H9 (cell line): ENCODE data around the gene MIEF1. TPM values are rescaled to one million over a fixed set of nuclear protein-coding genes. Genes with fewer than 3 reads are reported as not detected.

Experiments
- DNase-seq: peaks from one replicate; pipeline ENCODE4 v3.0.0-alpha.2; 2017
- H2AFZ ChIP-seq: one replicate; pipeline ENCODE4 v1.6.1; 2013; ENCODE audit warnings: mild to moderate bottlenecking, low read length, control low read depth, moderate library complexity
- H2AK5ac ChIP-seq: 2 replicates; pipeline ENCODE4 v1.6.1; 2013; ENCODE audit warnings: low read length, control low read depth, mixed read lengths; ENCODE audit not compliant: insufficient read length
- H2BK120ac ChIP-seq: one replicate; pipeline ENCODE4 v1.6.1; 2013; ENCODE audit warnings: low read depth, mild to moderate bottlenecking, low read length, control low read depth, inconsistent platforms; ENCODE audit not compliant: poor library complexity, severe bottlenecking
- H2BK12ac ChIP-seq: 2 replicates; pipeline ENCODE4 v1.6.1; 2013; ENCODE audit warnings: low read length, control low read depth, mixed read lengths, low read depth; ENCODE audit not compliant: insufficient read length
- H2BK15ac ChIP-seq: 2 replicates; pipeline ENCODE4 v1.6.1; 2013; ENCODE audit warnings: low read depth, low read length, control low read depth
- H2BK20ac ChIP-seq: one replicate; pipeline ENCODE4 v1.6.1; 2013; ENCODE audit warnings: low read depth, mild to moderate bottlenecking, low read length, control low read depth, inconsistent platforms; ENCODE audit not compliant: poor library complexity, severe bottlenecking
- H2BK5ac ChIP-seq: 2 replicates; pipeline ENCODE4 v1.6.1; 2013; ENCODE audit warnings: low read length, control low read depth, mixed read lengths; ENCODE audit not compliant: insufficient read length
- H3K14ac ChIP-seq: 2 replicates; pipeline ENCODE4 v1.6.1; 2013; ENCODE audit warnings: low read length, control low read depth; ENCODE audit not compliant: insufficient read depth
- H3K18ac ChIP-seq: 2 replicates; pipeline ENCODE4 v1.6.1; 2013; ENCODE audit warnings: low read depth, mild to moderate bottlenecking, mixed read lengths, low read length, control low read depth; ENCODE audit not compliant: insufficient read length
- H3K23ac ChIP-seq: 2 replicates; pipeline ENCODE4 v1.6.1; 2013; ENCODE audit warnings: low read length, control low read depth, mixed read lengths, low read depth; ENCODE audit not compliant: insufficient read length
- H3K23me2 ChIP-seq: 2 replicates; pipeline ENCODE4 v1.6.1; 2013; ENCODE audit warnings: low read depth, mild to moderate bottlenecking, mixed read lengths, low read length, control low read depth; ENCODE audit not compliant: insufficient read length, poor library complexity, severe bottlenecking
- H3K27ac ChIP-seq: 2 replicates; pipeline ENCODE4 v1.5.1; 2013; ENCODE audit warnings: low read length, control low read depth, mixed read lengths, low read depth; ENCODE audit not compliant: insufficient read length
- H3K27me3 ChIP-seq: 2 replicates; pipeline ENCODE4 v1.6.1; 2013; ENCODE audit warnings: low read length, control low read depth, inconsistent platforms; ENCODE audit not compliant: insufficient read depth
- H3K4ac ChIP-seq: 2 replicates; pipeline ENCODE4 v1.6.1; 2013; ENCODE audit warnings: low read depth, mild to moderate bottlenecking, control low read depth, inconsistent platforms, low read length, moderate library complexity
- H3K4me1 ChIP-seq: 2 replicates; pipeline ENCODE4 v1.6.1; 2013; ENCODE audit warnings: low read length, control low read depth, inconsistent platforms; ENCODE audit not compliant: insufficient read depth
- H3K4me2 ChIP-seq: 2 replicates; pipeline ENCODE4 v1.6.1; 2013; ENCODE audit warnings: low read length, control low read depth, mixed read lengths; ENCODE audit not compliant: insufficient read length, insufficient read depth
- H3K56ac ChIP-seq: 2 replicates; pipeline ENCODE4 v1.6.1; 2013; ENCODE audit warnings: low read depth, mild to moderate bottlenecking, mixed read lengths, low read length, control low read depth; ENCODE audit not compliant: insufficient read length
- H3K79me1 ChIP-seq: 2 replicates; pipeline ENCODE4 v1.6.1; 2013; ENCODE audit warnings: low read depth, mild to moderate bottlenecking, moderate library complexity, low read length, control low read depth, inconsistent platforms; ENCODE audit not compliant: insufficient read depth, poor library complexity, severe bottlenecking
- H3K79me2 ChIP-seq: 2 replicates; pipeline ENCODE4 v1.6.1; 2013; ENCODE audit warnings: low read length, control low read depth, inconsistent platforms; ENCODE audit not compliant: insufficient read depth
- H3K9ac ChIP-seq: 2 replicates; pipeline ENCODE4 v1.6.1; 2013; ENCODE audit warnings: low read length, control low read depth, mixed read lengths; ENCODE audit not compliant: insufficient read length; ENCODE audit errors: extremely low read depth
- H3K9me3 ChIP-seq: one replicate; pipeline ENCODE4 v1.6.1; 2013; ENCODE audit warnings: low read depth, low read length, inconsistent platforms; ENCODE audit not compliant: control insufficient read depth
- H3T11ph ChIP-seq: one replicate; pipeline ENCODE4 v1.6.1; 2013; ENCODE audit warnings: mild to moderate bottlenecking, low read length, control low read depth, inconsistent platforms
- H4K20me1 ChIP-seq: one replicate; pipeline ENCODE4 v1.6.1; 2013; ENCODE audit not compliant: control insufficient read depth, insufficient read length, insufficient read depth
- H4K5ac ChIP-seq: 2 replicates; pipeline ENCODE4 v1.6.1; 2013; ENCODE audit warnings: low read depth, mild to moderate bottlenecking, mixed read lengths, low read length, control low read depth; ENCODE audit not compliant: insufficient read length
- H4K8ac ChIP-seq: replicated peaks from 2 replicates; pipeline ENCODE4 v1.6.1; 2013; ENCODE audit warnings: low read length, control low read depth, mixed read lengths, low read depth; ENCODE audit not compliant: insufficient read length
- H4K91ac ChIP-seq: 2 replicates; pipeline ENCODE4 v1.6.1; 2013; ENCODE audit warnings: low read depth, mild to moderate bottlenecking, moderate library complexity, mixed read lengths, low read length, control low read depth; ENCODE audit not compliant: insufficient read length
- H3K27ac Mint-ChIP-seq, 3 experiments: 2 replicates in 2 of 3; 3 replicates in 1 of 3; pipeline ENCODE4 v1.8.0; 2020 to 2021; ENCODE audit warnings: mixed read lengths in 3 of 3, mild to moderate bottlenecking in 1 of 3, moderate library complexity in 1 of 3
- H3K27me3 Mint-ChIP-seq: 2 replicates; pipeline ENCODE4 v1.8.0; 2021; ENCODE audit warnings: low read depth, mild to moderate bottlenecking, moderate library complexity, mixed read lengths
- H3K36me3 Mint-ChIP-seq, 3 experiments: 2 replicates in 2 of 3; 3 replicates in 1 of 3; pipeline ENCODE4 v1.8.0; 2020 to 2021; ENCODE audit warnings: low read depth in 3 of 3, mixed read lengths in 3 of 3; ENCODE audit not compliant: insufficient read depth in 1 of 3
- H3K4me1 Mint-ChIP-seq, 2 experiments: 2 replicates each; pipeline ENCODE4 v1.8.0; 2020; ENCODE audit warnings: mixed read lengths in 2 of 2
- H3K4me3 Mint-ChIP-seq, 2 experiments: 2 replicates in 1 of 2; 3 replicates in 1 of 2; pipeline ENCODE4 v1.8.0; 2020 to 2021; ENCODE audit warnings: mild to moderate bottlenecking in 2 of 2, mixed read lengths in 2 of 2, moderate library complexity in 1 of 2
- H3K9me3 Mint-ChIP-seq, 2 experiments: 2 replicates in 1 of 2; 3 replicates in 1 of 2; pipeline ENCODE4 v1.8.0; 2020; ENCODE audit warnings: mild to moderate bottlenecking in 2 of 2, mixed read lengths in 2 of 2, moderate library complexity in 1 of 2
- CTCF ChIP-seq: fragments of 200-600 bp; sonication (generic); conservative IDR thresholded peaks from 3 replicates; pipeline ENCODE4 v1.8.0; 2021; ENCODE audit warnings: antibody characterized with exemption, mild to moderate bottlenecking
- WGBS: extraction: QIAGEN DNeasy Blood & Tissue Kit; methylation state at CpG from one replicate; pipeline ENCODE4 v1.1.7; 2013; ENCODE audit warnings: missing lambda C conversion rate, low lambda C conversion rate, mixed read lengths; ENCODE audit not compliant: insufficient read length; ENCODE audit errors: extremely low coverage; 5-methylcytosine and 5-hydroxymethylcytosine counted together
- total RNA-seq: library from RNA; stranded (reverse); gene quantifications from 2 replicates; pipeline ENCODE4 v1.2.1, GENCODE V29; 2021

Gene MIEF1
- total RNA-seq, 1 experiment from 2014 or later: 32.6 TPM

- no peak overlapping the region for H2AK5ac ChIP-seq
- H3K23ac ChIP-seq: no peak overlapping the region
- H2BK12ac ChIP-seq: no peak overlapping the region
- no peaks in the 10 kb centered on the region for H4K20me1 ChIP-seq
- no peak overlapping the region for H2BK120ac ChIP-seq
- H3K79me1 ChIP-seq: no peaks in the 10 kb centered on the region
- H3K4ac ChIP-seq: no peak overlapping the region
- no peak overlapping the region for H4K91ac ChIP-seq
- no peaks in the 10 kb centered on the region for H3K27me3 ChIP-seq
- no peaks in the 10 kb centered on the region for H3K23me2 ChIP-seq
- H2AFZ ChIP-seq: no peak overlapping the region
- no peak overlapping the region for H2BK5ac ChIP-seq
- no peak overlapping the region for H3K4me2 ChIP-seq
- no peak overlapping the region for H3K4me3 Mint-ChIP-seq
- H3K4me1 Mint-ChIP-seq: no peaks in the 10 kb centered on the region
- H3T11ph ChIP-seq: no peak overlapping the region
- no peak overlapping the region for H3K9ac ChIP-seq
- H3K56ac ChIP-seq: no peak overlapping the region
- no peak overlapping the region for H3K14ac ChIP-seq
- no peak overlapping the region for H4K5ac ChIP-seq
- H3K27ac ChIP-seq: no peak overlapping the region
- no peaks in the 10 kb centered on the region for H3K9me3 ChIP-seq
- no peak overlapping the region for H2BK20ac ChIP-seq
- no peak overlapping the region for H2BK15ac ChIP-seq
- H3K27me3 Mint-ChIP-seq: peaks cover 41% of the 10 kb centered on the region
- no peaks in the 10 kb centered on the region for H3K79me2 ChIP-seq
- H3K36me3 Mint-ChIP-seq: no peaks in the 10 kb centered on the region
- no peak overlapping the region for H3K18ac ChIP-seq
- no peak for TF ChIP-seq CTCF
- no peak overlapping the region for H3K27ac Mint-ChIP-seq
- no CpG with 5 or more reads among the region's 3 CpGs for WGBS
- DNase-seq: no peak
- H3K4me1 ChIP-seq: no peaks in the 10 kb centered on the region
- H4K8ac ChIP-seq: no peak overlapping the region
- H3K9me3 Mint-ChIP-seq: no peaks in the 10 kb centered on the region
Observed at GRCh38 chr22:39482768-39483167, 19.3 kb upstream of the MIEF1 start.
